ENCODE results near the gene CNN2.

DNA sequence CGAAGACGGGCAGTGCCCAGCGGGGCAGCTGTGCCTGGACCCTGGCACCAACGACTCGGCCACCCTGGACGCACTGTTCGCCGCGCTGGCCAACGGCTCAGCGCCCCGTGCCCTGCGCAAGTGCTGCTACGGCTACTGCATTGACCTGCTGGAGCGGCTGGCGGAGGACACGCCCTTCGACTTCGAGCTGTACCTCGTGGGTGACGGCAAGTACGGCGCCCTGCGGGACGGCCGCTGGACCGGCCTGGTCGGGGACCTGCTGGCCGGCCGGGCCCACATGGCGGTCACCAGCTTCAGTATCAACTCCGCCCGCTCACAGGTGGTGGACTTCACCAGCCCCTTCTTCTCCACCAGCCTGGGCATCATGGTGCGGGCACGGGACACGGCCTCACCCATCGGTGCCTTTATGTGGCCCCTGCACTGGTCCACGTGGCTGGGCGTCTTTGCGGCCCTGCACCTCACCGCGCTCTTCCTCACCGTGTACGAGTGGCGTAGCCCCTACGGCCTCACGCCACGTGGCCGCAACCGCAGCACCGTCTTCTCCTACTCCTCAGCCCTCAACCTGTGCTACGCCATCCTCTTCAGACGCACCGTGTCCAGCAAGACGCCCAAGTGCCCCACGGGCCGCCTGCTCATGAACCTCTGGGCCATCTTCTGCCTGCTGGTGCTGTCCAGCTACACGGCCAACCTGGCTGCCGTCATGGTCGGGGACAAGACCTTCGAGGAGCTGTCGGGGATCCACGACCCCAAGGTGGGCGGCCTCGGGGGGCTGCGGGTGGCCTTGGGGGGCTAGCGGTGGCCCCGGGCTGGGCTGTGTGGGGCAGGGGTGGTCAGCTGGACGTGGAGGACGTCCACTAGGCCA is 21.4 kb upstream of the CNN2 start:
- TF ChIP-seq, protein P1, sequence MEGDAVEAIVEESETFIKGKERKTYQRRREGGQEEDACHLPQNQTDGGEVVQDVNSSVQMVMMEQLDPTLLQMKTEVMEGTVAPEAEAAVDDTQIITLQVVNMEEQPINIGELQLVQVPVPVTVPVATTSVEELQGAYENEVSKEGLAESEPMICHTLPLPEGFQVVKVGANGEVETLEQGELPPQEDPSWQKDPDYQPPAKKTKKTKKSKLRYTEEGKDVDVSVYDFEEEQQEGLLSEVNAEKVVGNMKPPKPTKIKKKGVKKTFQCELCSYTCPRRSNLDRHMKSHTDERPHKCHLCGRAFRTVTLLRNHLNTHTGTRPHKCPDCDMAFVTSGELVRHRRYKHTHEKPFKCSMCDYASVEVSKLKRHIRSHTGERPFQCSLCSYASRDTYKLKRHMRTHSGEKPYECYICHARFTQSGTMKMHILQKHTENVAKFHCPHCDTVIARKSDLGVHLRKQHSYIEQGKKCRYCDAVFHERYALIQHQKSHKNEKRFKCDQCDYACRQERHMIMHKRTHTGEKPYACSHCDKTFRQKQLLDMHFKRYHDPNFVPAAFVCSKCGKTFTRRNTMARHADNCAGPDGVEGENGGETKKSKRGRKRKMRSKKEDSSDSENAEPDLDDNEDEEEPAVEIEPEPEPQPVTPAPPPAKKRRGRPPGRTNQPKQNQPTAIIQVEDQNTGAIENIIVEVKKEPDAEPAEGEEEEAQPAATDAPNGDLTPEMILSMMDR (IDR thresholded peaks at IDR 0.05), result no peak
- TF ChIP-seq POLR2A (IDR thresholded peaks at IDR 0.05), result no peak
